H1 (cell line): Measurements from ENCODE around the gene TMEM204. TPM values are rescaled to one million over a fixed set of nuclear protein-coding genes. Genes with fewer than 3 reads are reported as not detected.

Experiments
- ATF3 ChIP-seq: IDR thresholded peaks from 2 replicates; pipeline ENCODE4 v1.6.1; 2011; ENCODE audit warnings: low read depth, mild to moderate bottlenecking, low read length; ENCODE audit not compliant: insufficient read depth
- CBX5 ChIP-seq: fragments of 300-800, 300-1000 bp; sonication (generic); IDR thresholded peaks from 2 replicates; pipeline ENCODE4 v1.7.1; 2016; ENCODE audit warnings: antibody characterized with exemption, low read length, low read depth
- CHD2 ChIP-seq: IDR thresholded peaks from 2 replicates; pipeline ENCODE4 v1.6.1; 2012; ENCODE audit warnings: low read length, improper control_type of control experiment
- CHD7 ChIP-seq: fragments of 300-600 bp; sonication (generic); IDR thresholded peaks from 2 replicates; pipeline ENCODE4 v1.7.1; 2012; ENCODE audit warnings: low read length, moderate library complexity, mild to moderate bottlenecking, inconsistent platforms; ENCODE audit not compliant: insufficient replicate concordance
- FOSL1 ChIP-seq: IDR thresholded peaks from 2 replicates; pipeline ENCODE4 v1.6.1; 2011; ENCODE audit warnings: mild to moderate bottlenecking, low read depth, low read length, moderate library complexity; ENCODE audit not compliant: insufficient read depth
- GTF2F1 ChIP-seq: IDR thresholded peaks from 2 replicates; pipeline ENCODE4 v1.6.1; 2012; ENCODE audit warnings: low read depth, low read length, improper control_type of control experiment, borderline replicate concordance
- KDM4A ChIP-seq: IDR thresholded peaks from one replicate; pipeline ENCODE4 v1.7.1; 2012; ENCODE audit warnings: low read depth, mild to moderate bottlenecking, moderate library complexity, low read length, inconsistent platforms; ENCODE audit not compliant: severe bottlenecking
- RFX5 ChIP-seq: IDR thresholded peaks from 2 replicates; pipeline ENCODE4 v1.6.1; 2011; ENCODE audit warnings: low read depth, low read length, improper control_type of control experiment, borderline replicate concordance
- RXRA ChIP-seq: IDR thresholded peaks from 2 replicates; pipeline ENCODE4 v1.6.1; 2011; ENCODE audit warnings: low read depth, mild to moderate bottlenecking, low read length, moderate library complexity; ENCODE audit not compliant: insufficient read depth
- SAP30 ChIP-seq: fragments of 300-600 bp; sonication (generic); IDR thresholded peaks from 2 replicates; pipeline ENCODE4 v1.7.1; 2012; ENCODE audit warnings: low read length, moderate library complexity, mild to moderate bottlenecking, inconsistent platforms; ENCODE audit not compliant: insufficient read depth, insufficient replicate concordance
- TBP ChIP-seq: IDR thresholded peaks from 2 replicates; pipeline ENCODE4 v1.6.1; 2011; ENCODE audit warnings: low read depth, low read length, improper control_type of control experiment
- TCF12 ChIP-seq: IDR thresholded peaks from 2 replicates; pipeline ENCODE4 v1.6.1; 2011; ENCODE audit warnings: low read depth, mild to moderate bottlenecking, low read length
- polyA plus RNA-seq, 7 experiments: library from polyadenylated mRNA; depleted of rRNA in 3 of 7; stranded (reverse) in 5 of 7; unstranded in 2 of 7; fragments of >200 nt in 5 of 7; fragments of 200-250 nt in 2 of 7; gene quantifications; 1 replicate in 5 of 7; 2 replicates in 1 of 7; 4 replicates in 1 of 7; pipeline versions ENCODE4 v1.2.1 to v1.2.3, GENCODE V29; 2011 to 2013; ENCODE audit warnings: missing spikeins in 2 of 7, mixed read lengths in 2 of 7
- total RNA-seq: library from RNA; stranded (reverse); fragmentation: NEBNext Ultra II Directional; extraction: Animal tissue kit (Norgen Biotek cat#: 25700); gene quantifications from 2 replicates; pipeline ENCODE4 v1.2.1, GENCODE V29; 2021

TMEM204 gene
- total and polyA plus RNA-seq, 2 of the 8 experiments (the other 6 are each of a cell fraction or from before 2014, with no cell fraction given) = not detected

- TF ChIP-seq CHD7 (no peak), RXRA (no peak), ATF3 (no peak), GTF2F1 (no peak), KDM4A (no peak), TCF12 (no peak), RFX5 (no peak), CBX5 (no peak), SAP30 (no peak), CHD2 (no peak), FOSL1 (no peak), TBP (no peak)
Observed at GRCh38 chr16:1531638-1531910, 1.9 kb upstream of the TMEM204 start (continued).
